ENCODE data around the gene KMT5C. TPM values are rescaled to one million over a fixed set of nuclear protein-coding genes. Genes with fewer than 3 reads are reported as not detected.

The KMT5C gene
- total and polyA plus RNA-seq, 2 experiments from 2014 or later: 14.2 to 34.3 TPM

DNA sequence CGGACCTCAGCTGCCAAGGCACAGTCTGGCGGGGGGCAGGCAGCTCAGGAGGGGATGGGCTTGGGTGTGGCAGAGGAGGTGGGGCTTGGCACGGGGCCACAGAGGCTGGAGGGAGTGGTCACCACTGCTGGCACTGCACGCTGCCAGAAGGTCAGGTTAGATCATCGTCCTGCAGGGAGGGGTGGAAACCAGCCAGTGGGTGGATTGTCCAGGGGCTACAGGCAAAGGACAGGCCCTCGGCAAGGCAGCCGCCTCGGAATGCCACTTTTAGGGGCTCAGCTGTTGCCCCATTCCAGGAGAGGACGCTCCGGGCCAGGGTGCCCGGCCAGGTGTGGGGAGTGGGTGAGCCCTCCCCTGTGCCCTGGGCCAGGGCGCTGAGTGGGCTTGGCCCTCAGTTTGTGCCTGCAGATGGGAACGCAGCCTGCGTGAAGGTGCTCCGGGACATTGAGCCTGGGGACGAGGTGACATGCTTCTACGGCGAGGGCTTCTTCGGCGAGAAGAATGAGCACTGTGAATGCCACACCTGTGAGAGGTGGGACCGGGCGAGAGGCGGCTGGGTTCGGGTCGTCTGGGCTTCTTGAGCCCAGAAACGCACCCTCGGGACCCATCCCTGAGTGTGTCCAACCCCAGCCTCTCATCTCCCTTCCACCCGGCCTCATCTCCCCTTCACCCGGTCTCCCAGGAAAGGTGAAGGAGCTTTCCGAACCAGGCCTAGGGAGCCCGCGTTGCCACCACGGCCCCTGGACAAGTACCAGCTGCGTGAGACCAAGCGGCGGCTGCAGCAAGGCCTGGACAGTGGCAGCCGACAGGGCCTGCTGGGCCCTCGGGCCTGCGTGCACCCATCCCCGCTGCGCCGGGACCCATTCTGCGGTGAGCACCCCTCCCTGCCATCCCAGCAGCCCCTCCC lies 6.4 kb downstream of the KMT5C start (continued):
- TF ChIP-seq ETS1 (IDR thresholded peaks at IDR 0.05): no peak
- no peak for TF ChIP-seq JUNB (IDR thresholded peaks at IDR 0.05; ENCODE audit: unreplicated experiment)
- no peak for TF ChIP-seq EZH2phosphoT487 (IDR thresholded peaks at IDR 0.05; ENCODE audit: unreplicated experiment)
- TF ChIP-seq ZNF114 (CRISPR knock-in tag; IDR thresholded peaks at IDR 0.05): no peak
- TF ChIP-seq, protein P1, sequence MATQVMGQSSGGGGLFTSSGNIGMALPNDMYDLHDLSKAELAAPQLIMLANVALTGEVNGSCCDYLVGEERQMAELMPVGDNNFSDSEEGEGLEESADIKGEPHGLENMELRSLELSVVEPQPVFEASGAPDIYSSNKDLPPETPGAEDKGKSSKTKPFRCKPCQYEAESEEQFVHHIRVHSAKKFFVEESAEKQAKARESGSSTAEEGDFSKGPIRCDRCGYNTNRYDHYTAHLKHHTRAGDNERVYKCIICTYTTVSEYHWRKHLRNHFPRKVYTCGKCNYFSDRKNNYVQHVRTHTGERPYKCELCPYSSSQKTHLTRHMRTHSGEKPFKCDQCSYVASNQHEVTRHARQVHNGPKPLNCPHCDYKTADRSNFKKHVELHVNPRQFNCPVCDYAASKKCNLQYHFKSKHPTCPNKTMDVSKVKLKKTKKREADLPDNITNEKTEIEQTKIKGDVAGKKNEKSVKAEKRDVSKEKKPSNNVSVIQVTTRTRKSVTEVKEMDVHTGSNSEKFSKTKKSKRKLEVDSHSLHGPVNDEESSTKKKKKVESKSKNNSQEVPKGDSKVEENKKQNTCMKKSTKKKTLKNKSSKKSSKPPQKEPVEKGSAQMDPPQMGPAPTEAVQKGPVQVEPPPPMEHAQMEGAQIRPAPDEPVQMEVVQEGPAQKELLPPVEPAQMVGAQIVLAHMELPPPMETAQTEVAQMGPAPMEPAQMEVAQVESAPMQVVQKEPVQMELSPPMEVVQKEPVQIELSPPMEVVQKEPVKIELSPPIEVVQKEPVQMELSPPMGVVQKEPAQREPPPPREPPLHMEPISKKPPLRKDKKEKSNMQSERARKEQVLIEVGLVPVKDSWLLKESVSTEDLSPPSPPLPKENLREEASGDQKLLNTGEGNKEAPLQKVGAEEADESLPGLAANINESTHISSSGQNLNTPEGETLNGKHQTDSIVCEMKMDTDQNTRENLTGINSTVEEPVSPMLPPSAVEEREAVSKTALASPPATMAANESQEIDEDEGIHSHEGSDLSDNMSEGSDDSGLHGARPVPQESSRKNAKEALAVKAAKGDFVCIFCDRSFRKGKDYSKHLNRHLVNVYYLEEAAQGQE (IDR thresholded peaks at IDR 0.05; ENCODE audit: unreplicated experiment): no peak
- TF ChIP-seq, protein P2, sequence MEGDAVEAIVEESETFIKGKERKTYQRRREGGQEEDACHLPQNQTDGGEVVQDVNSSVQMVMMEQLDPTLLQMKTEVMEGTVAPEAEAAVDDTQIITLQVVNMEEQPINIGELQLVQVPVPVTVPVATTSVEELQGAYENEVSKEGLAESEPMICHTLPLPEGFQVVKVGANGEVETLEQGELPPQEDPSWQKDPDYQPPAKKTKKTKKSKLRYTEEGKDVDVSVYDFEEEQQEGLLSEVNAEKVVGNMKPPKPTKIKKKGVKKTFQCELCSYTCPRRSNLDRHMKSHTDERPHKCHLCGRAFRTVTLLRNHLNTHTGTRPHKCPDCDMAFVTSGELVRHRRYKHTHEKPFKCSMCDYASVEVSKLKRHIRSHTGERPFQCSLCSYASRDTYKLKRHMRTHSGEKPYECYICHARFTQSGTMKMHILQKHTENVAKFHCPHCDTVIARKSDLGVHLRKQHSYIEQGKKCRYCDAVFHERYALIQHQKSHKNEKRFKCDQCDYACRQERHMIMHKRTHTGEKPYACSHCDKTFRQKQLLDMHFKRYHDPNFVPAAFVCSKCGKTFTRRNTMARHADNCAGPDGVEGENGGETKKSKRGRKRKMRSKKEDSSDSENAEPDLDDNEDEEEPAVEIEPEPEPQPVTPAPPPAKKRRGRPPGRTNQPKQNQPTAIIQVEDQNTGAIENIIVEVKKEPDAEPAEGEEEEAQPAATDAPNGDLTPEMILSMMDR (conservative IDR thresholded peaks at IDR 0.05; ENCODE audit: low read depth in 2 of 2): no peak
- TF ChIP-seq POLR2AphosphoS5 (IDR thresholded peaks at IDR 0.05; ENCODE audit: low read depth): no peak
- TF ChIP-seq ZNF331 (CRISPR knock-in tag; IDR thresholded peaks at IDR 0.05; ENCODE audit: low read depth): no peak
- no peak for TF ChIP-seq EZH2 (IDR thresholded peaks at IDR 0.05; ENCODE audit: low read depth, unreplicated experiment)
- TF ChIP-seq NANOG (IDR thresholded peaks at IDR 0.05; ENCODE audit: borderline replicate concordance): no peak
- no peak for TF ChIP-seq CREB1 (CRISPR knock-in tag; IDR thresholded peaks at IDR 0.05; ENCODE audit: low read depth)

Data from GM23338 (cell line).